Renal pelvis (tissue), 4 donors: ENCODE results near the gene WDFY1. TPM values are rescaled to one million over a fixed set of nuclear protein-coding genes. Genes with fewer than 3 reads are reported as not detected.
"Not testable (repeated sequence)": the region's sequence is repeated elsewhere in the genome, so short reads cannot be mapped to it uniquely, and the experiment has no call there.

Experiments
- DNase-seq: peaks from one replicate; pipeline ENCODE4 v3.0.0-alpha.2; 2013
- polyA plus RNA-seq, 3 donors: library from polyadenylated mRNA; unstranded; fragments of 120-200 nt; gene quantifications; one replicate each; pipeline ENCODE4 v1.2.1, GENCODE V29; 2013; ENCODE audit not compliant: insufficient read length in 3 of 3

The WDFY1 gene
- polyA plus RNA-seq, 3 donors = 52.2 to 59.9 (median 56.2) TPM

DNA sequence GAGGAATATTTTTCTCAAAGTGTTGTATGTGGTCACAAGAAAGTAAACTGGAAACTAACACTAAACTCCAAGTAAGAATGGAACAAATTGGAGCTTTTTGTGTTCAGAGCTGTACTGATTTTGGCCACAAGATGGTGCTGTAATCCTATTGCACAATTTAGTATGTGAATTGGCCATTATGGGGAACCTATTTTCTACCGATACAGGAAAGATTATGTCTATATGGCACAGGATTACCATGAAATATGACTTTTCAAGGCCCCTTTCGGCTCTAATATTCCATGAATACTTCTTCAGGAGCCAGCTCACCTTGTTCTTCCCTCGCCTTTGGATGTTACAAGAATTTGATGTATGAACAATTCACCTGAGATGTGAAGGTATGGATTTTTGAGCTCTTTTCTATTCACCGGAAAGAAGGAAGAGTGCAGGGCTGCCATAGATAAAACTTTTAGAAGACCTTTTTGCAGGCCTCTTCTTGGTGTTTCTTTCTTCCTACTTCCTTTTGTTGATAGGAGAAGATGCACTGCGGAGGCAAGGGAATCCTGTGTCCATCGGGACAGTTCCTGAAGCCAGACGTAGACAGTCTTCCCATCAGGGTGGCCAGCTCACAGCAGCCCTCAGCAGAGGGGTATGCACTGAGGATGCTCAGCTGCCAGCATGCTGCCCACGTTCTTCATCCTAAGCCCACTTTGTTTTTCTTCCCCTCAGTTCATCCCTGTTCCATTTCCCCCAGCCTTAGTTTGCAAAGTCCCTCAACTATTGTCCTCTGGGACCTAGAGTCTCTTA lies 25.4 kb upstream of the WDFY1 start:
- DNase-seq = peak; percentile 51

GRCh38 chr2:223969856-223970255 lies 24.7 kb upstream of the WDFY1 start:
- no peak for DNase-seq

DNA sequence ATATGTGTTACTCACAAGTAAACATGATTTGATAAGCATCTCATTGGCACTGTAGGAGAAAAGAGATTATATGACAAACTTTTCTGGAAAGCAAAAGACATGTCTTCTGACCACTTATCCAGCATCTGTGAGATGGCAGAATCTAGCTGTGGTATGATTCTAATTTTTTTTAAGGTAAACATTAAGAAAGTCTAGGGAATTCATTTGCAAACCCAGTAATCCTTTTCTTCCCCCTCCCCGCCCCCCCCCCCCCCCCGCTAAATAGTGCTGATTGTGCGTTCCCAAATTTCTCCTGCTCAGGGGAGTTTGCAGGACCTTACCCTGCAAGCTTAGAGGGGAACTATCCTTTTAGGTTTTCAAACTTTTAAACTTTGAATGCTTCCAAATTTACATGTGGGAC lies 24.2 kb upstream of the WDFY1 start:
- DNase-seq = no peak

- DNase-seq = no peak
Measured at GRCh38 chr2:223967981-223968380, 22.8 kb upstream of the WDFY1 start.

- no peak for DNase-seq
Measured at GRCh38 chr2:223959688-223960087, 14.6 kb upstream of the WDFY1 start.

- peak; percentile 96 for DNase-seq
Measured at GRCh38 chr2:223957092-223957851, 12.1 kb upstream of the WDFY1 start, which contains the start of gene MRPL44. Gene MRPL44, plus strand, starts transcription at chr2:223957463. Its CDS starts 10 bp downstream, at chr2:223957473.

- DNase-seq = no peak
Measured at GRCh38 chr2:223956300-223956699, 11.2 kb upstream of the WDFY1 start.

DNA sequence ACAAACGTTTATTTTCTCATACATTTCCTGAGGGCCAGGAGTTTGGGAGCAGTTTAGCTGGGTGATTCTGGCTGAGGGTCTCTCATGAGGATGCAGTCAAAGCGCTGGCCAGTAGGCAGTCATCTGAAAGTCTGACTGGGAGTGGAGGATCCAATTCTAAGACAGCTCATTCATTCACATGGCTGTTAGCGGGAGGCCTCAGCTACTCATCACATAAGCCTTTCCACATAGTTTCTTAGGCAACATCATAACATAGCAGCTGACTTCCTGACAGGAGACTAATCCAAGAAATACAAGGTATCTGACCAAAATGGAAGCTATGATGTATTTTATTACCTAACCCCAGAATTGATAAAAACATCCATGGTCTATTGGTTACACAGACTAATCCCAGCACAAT lies 9.3 kb upstream of the WDFY1 start:
- DNase-seq = no peak

GRCh38 chr2:223952280-223952968 lies 7.3 kb upstream of the WDFY1 start:
- no peak for DNase-seq

GRCh38 chr2:223950448-223951347 lies 5.6 kb upstream of the WDFY1 start:
- no peak for DNase-seq

DNA sequence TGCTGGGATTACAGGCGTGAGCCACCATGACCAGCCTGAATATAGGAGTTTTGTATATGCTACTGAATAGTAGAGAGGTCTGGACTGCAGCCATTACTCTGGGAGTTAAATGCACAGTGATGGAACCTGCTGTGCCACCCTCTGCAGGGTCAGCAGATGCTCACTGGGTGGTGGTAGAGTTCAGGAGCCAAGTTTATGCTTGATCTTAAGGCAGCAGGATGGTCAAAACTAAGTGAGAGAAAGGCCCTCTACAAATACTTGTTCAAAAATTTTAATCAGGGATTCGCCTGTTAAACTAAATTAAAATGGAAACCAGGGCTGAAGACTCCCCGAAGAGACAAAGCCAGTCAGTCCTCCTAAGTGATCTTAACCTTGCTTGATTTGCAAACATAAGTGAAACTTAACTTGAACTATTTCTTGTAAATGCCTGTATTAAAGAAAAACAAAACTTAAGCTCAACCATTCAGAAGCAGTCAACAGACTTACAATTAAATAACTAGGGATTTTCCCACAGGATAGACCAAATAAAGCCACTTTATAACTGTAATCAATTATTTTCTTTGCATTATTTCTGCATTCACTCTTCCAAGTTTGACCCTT lies 4.2 kb upstream of the WDFY1 start:
- DNase-seq = no peak

- DNase-seq = no peak
Measured at GRCh38 chr2:223947711-223948205, 2.6 kb upstream of the WDFY1 start.

GRCh38 chr2:223945755-223946154 lies 620 bp upstream of the WDFY1 start:
- DNase-seq = no peak

DNA sequence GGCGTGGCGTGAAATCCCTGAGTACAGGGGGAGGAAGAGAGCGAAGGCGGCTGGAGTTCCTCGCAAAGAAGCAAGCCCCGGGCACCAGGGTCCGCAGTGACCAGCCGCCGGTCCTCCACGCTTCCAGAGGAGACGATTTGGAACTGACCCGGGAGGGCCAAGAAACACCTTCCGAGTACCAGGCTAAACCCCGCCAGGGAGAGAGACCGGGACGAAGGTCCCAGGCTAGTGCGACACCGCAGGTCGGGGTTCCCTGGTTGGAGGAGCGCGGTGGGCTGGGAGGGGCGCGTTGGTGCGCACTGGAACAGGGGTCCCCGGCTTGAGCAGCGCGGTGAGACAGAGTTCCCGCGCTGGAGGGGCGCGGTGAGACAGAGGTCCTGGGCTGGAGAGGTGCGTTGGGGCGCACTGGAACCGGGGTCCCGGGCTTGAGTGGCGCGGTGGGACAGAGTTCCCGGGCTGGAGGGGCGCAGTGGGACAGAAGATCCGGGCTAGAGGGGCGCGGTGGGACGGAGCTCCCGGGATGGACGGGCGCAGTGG lies 901 bp downstream of the WDFY1 start:
- DNase-seq = peak; percentile 30

GRCh38 chr2:223943561-223944008 lies 1.6 kb downstream of the WDFY1 start:
- peak; percentile 24 for DNase-seq

DNA sequence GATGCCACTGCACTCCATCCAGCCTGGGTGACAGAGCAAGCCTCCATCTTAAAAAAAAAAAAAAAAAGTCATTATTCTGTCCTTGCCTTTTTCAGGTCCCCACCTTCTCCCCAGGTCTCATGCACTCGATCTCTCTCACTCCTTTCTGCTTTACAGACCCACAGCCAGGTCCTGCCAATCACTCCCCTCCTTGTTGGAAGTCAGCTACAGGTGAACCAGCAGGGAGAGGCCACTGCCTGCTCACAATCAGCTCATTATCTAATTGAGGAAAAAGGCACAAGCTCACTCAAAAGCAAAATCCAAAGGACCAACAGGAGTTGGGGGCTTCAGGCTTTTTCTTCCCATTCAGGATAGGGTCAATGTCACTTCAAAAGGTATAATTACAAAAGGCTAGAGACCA lies 2.0 kb downstream of the WDFY1 start:
- DNase-seq = no peak

GRCh38 chr2:223941579-223942277 lies 3.4 kb downstream of the WDFY1 start:
- no peak for DNase-seq

GRCh38 chr2:223939438-223939837 lies 5.7 kb downstream of the WDFY1 start:
- not testable (repeated sequence) for DNase-seq

DNA sequence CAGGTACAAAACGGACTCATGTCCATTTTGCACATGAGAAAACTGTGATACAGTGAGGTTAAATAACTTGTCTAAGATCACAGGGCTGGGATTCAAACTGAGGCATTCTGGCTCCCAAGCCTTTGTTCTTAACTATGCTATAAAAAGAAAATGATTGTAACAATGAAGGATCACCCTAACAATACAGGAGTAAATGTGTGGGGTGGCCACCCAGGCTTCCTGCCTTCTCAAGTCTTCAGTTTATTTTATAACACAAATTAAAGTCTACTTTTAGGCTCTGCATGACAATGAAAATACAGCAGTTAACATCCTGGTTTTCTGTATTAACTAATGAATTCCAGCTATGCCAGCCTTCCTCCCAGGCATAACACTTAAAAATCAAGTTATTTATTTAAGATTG lies 7.6 kb downstream of the WDFY1 start:
- no peak for DNase-seq

DNA sequence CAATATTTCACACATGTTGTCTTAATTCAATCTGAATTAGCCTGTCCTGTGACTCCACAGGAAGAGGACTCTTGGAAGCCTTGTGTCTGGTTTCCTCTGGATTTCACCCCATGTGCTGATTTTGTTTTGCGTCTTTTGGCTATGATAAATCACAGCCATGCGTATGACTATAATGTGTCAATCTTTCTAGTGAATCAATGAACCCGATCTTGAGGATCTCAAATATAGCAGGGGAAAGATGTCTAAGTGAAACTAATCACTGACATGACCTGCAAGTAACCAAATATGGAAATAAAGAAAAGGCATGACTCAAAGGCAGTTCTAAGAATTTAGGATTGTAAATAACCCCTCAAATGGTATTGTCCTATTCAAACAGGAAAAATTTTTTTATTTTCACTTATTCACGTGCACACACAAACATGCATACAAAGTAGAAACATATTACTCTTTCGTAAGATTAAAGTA lies 8.2 kb downstream of the WDFY1 start:
- no peak for DNase-seq
